Stimulated activated CD4-positive, alpha-beta T cell treated with anti-CD3 and anti-CD28 coated beads, Interleukin-1b, Interleukin-23, amount 100 ng/mL, for 24 hours (primary cell): ENCODE data around the gene ZNF302.
"Not testable (repeated sequence)": the region's sequence is repeated elsewhere in the genome, so short reads cannot be mapped to it uniquely, and the experiment has no call there.

Experiments
- DNase-seq, 4 experiments: peaks; one replicate each; pipeline ENCODE4 v3.0.0-alpha.2; 2020; ENCODE audit warnings: low read depth in 4 of 4, low spot score in 1 of 4

Gene ZNF302

GRCh38 chr19:34671972-34672371, 5.5 kb upstream of the ZNF302 start:
- no peak for DNase-seq

- DNase-seq: no peak
These were observed 3.9 kb upstream of the ZNF302 start for GRCh38 chr19:34673590-34673989.

GRCh38 chr19:34675250-34675649, 2.2 kb upstream of the ZNF302 start:
- no peak for DNase-seq

- DNase-seq: no peak
These were observed 1.6 kb upstream of the ZNF302 start for GRCh38 chr19:34675919-34676318.

DNA sequence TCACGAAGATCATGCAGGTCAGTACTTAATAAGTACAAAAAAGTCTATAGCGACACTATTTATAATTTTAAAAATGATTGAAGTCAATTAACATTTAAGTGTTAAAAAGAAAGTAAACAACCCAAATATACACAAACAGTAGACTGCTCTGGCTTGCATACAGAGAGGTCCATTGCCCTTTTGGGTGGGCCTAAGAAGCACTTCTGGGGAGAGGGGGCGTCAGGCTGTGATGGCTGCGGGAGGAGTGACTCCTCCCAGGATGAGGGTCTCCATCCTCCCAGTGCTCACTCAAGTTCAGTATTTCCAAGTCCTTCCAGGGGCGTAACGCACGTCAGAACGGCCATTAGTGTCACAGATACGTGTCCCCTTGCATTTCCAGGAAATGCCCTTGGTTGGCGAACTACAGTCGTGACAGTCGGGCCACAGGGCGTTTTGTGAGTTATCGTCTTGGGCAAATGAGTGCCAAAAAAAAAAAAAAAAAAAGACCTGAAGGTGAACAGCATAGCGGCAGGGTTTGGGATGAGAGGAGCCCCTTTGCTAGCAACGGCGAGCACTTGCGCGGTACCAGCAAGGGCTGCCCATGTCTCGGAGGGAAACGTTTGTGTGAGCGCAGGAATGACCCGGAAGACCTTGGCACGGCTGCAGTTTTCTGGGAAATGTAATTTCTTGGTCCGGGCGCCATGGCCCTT, 637 bp upstream of the ZNF302 start, which contains the start of gene SCGB2B2:
Gene SCGB2B2 (minus strand): TSS at position 463 of the 689 bp plus-strand sequence. CDS start 82,596 bp downstream, outside the sequence.
- DNase-seq: peak in 2 of 4 experiments; percentile 53 to 66

GRCh38 chr19:34678085-34678412, 571 bp downstream of the ZNF302 start:
- no peak for DNase-seq

DNA sequence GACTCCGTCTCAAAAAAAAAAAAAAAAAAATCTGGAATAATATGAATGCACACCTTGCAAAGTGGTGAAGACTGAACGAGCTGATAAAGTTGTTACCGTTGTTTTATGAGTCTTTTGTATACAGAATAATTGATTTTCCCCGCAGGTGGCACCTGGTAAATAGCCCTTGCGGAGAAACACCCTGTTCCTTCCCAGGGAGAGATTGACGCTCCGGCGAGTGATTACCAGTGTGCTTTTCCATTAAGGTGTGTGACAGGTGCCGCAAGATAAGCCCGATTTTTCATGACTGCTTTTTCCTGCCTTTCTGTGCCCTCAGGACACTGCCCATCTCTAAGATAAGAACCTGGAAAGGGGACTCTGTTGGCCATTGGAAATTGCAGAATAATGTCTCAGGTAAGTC, 943 bp downstream of the ZNF302 start:
- no peak for DNase-seq

GRCh38 chr19:34681478-34681877, 4.0 kb downstream of the ZNF302 start:
- DNase-seq: no peak

DNA sequence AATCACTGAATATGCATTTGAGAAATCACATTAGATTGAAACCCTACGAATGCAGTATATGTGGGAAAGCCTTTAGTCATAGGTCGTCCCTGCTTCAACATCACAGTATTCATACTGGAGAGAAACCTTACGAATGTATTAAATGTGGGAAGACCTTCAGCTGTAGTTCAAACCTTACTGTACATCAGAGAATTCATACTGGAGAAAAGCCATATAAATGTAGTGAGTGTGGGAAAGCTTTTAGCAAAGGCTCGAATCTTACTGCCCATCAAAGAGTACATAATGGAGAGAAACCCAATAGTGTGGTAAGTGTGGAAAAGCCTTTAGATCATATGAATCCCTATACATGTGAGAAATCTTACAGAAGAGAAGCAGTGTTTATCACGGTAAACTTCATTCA, 7.8 kb downstream of the ZNF302 start:
- not testable (repeated sequence) for DNase-seq

DNA sequence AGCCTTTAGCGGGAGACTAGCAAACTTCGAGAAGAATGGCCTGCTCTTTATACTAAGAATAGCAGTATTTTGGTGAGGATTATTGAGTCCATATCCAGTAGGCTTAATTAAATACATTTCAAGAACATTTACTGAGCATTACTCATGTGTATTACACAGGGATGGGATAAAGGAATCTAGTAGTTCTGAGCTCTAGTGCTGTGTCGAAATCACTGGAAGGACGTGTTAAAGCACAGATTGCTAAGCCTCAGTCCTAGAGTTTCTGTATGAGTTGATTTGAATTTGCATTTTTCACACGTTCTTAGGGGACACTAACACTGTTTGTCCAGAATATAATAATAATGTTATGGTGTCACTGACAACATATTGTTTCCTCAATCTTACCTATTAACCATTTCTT, 9.0 kb downstream of the ZNF302 start:
- no peak for DNase-seq

DNA sequence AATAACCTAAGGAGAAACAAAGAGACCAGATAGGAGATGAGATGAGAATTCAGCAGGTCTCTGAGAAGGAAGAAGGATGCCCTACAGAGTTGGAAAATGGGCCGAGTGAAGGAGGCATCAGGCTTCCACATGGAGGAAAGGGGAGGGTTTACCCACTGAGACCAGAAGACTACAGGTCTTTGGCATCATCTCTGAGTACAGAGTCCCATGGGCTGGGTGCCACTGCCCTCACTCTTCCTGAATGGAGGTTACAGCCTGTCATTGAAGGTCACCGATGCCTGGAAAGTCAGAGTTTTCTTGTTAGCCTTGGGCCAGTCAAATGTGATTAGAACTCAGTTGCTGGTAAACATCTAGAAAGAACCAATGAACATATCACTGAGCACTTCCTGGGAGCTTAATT, 9.9 kb downstream of the ZNF302 start:
- DNase-seq: no peak

DNA sequence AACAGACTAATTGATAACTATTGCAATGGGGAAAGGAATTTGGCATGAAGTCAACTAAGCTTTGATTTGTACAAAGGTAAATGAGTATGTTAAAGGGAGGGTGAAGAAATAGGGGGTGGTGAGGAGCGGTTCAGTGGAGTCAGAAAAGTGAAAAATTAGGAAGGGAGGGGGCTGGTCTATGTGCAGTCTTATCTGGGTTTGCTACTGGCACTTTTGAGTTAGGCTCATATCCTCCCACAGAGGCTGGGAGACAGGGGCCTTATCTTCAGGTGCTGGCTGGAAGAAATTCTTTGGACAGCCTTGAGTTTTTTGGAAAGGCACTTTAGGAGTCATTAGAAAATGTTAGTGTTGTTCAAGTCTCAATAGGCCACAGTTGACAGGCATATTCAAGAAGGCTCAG, 11.1 kb downstream of the ZNF302 start:
- DNase-seq: no peak

DNA sequence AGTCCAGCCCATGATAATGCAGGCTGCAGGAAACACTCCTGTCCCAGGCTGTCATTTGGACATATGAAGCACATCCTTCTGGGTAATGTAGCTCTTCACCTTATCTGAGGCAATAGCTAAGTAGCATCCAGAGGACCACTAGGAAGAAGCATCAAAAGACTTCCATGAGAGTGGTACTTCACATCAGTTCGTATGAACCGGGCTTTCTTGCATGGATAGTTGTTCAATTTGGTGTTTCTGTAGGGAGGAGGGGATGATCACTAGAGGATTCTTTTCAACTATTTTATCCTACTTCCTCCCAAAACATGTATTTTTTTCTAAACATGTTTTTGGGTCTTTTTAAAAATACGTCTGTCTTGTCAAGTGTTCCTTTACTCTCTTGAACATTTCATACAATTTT, 12.9 kb downstream of the ZNF302 start:
- no peak for DNase-seq

DNA sequence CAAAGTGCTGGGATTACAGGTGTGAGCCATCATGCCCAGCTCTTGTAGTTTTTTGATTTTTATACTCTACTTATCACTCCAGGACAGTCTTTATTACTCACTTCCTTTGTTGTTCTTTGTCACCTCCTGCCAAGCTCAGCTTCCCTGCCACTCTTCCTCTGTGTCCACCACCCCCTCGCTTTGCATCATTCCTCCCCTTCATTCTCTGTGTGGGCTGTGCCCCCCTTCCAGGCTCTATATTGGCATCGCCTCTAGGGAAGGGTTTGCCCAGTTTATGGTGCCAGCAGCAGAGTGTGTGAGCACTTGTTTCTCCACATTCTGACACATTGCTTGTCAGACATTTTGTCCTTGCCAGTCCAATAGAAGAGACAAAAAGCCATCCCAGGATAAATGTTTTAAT, 15.1 kb downstream of the ZNF302 start:
- DNase-seq: no peak

DNA sequence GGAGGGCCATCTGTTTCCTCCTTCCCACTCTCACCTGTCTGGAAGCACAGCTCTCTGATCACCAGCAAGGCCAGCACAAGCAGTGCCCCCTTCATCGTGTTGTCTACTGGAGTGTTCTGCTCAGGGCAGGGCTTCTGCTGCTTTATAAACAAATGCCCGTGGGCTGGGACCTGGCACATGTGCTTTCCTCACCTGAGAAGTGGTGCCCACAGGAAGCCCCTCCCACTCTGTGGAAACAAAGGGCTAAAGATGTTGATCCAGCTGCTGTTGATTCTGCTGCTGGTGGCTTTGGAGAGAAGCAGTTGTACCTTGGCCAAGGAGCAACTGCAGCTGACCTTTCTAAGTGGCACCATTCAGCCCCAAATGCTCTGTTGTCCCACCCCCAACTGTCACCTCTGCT, 30.2 kb downstream of the ZNF302 start:
- no peak for DNase-seq

DNA sequence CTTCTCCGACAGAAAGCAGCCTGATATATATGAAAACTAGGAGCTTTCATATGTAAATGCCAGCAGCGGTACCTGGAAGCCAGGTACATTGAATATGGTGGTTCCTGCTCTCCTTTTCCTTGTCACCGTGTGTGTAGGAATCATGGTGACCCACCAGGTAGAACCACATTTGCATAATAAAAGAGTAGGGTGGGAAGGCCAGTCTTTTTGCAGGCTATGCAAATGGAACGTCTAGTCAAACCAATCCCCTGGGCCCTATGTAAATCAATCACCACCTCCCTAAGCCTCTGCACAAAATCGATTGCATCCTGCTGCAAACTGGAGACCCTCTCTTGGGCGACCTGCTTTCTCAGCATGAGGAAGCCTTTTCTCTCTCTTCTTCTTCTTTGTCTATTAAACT, 34.4 kb downstream of the ZNF302 start:
- DNase-seq: no peak

DNA sequence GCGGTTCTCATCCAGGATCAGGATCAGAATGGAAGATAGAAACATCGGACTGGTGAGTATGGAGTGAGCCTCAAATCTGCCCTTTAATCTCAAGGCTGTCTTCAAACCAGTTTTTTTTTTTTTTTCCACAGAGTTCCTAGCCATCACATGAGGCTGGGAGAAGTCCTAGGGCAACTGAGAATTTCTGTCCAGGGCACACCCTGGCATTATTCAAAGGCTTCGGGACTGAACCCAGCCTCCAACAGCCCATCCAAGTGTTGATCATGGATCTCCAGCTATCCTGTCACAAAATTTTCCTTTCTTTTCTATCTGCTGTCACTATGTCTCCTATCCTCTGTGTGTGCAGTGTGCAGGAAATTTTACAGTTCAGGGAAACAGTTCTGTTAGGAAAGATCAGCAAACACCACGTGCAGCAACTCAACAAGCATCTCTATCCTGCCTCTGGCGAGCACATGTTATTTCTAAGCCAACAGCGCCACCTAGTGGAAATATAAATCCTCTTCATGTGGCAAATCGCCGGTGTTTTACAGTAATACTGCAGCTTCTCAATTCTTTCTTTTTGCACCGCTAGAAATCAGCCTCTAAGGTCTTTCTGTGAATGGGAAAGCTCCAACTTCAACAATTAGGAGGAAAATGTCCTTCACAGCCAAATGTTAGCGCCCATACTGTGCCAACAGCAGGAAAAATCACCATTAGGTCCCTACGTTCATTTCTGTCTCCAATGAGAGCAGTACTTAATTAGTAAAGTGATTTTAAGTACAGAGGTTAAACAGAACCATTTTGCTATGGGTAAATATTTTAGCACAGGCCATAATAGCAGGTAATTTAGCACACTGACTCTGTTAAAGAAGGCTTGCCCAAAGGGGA, 35.1 kb downstream of the ZNF302 start:
- peak; percentile 16 to 42 (median 32) for DNase-seq

DNA sequence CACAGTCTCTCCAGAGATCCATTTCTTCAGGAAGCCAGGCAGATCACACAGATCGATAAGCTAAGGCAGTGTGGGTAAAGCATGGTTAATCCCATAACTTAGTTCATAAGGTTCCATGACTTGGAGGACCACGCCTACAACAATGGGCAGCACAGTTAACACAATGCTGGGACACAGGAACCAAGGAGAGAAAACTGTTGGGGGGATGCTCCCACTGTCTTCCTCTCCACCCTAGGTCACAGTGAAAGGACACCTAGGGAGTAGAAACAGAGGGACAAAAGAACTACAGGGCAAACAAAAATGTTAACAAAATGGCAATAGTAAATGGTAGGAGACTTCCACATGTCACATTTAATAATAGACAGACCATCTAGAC, 35.8 kb downstream of the ZNF302 start:
- no peak for DNase-seq

DNA sequence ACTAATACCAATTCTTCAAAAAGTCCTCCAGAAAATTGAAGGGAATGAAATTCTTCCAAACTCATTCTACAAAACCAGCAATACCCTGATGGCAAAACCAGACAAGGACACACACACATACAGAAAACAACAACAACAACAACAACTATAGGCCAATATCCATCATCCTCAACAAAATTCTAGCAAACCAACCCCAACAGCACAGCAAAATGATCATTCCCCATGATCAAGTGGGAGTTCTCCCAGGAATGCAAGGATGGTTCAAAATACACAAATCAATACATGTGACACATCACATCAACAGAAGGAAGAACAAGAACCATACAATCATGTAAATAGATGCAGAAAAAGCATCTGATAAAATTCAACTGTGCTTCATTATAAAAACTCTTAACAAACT, 37.9 kb downstream of the ZNF302 start:
- no peak for DNase-seq

DNA sequence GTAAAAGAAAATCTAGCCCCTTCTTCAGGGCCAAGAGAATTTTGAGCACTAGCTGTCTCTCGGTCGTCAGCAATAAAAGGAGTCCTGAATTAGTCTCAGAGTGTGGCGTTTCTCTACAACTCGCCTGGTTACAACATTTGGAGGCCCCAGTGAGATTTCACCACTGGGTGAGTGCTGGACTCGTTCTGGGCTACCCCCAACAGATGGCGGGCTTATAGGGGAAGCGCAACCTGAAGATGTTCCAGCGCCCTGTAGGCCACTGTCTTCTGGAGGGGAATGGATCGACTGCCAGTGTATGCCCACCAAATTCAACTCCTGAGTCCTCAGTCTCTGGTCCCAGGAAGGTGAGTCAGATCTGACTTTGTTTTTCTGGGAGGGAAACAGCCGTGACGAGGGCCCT, 44.9 kb downstream of the ZNF302 start:
- no peak for DNase-seq

- DNase-seq: no peak
These were observed 47.9 kb downstream of the ZNF302 start for GRCh38 chr19:34725400-34725799.

GRCh38 chr19:34731019-34731829, 53.7 kb downstream of the ZNF302 start:
- DNase-seq: no peak
